GM15510 (cell line): ENCODE measurements around the gene MPV17.

ENCODE experiments used
- POLR2A ChIP-seq: IDR thresholded peaks from 3 replicates; pipeline ENCODE4 v1.6.1; 2011; ENCODE audit warnings: borderline replicate concordance; ENCODE audit not compliant: insufficient read length; ENCODE audit errors: extremely low read depth

MPV17 gene

DNA sequence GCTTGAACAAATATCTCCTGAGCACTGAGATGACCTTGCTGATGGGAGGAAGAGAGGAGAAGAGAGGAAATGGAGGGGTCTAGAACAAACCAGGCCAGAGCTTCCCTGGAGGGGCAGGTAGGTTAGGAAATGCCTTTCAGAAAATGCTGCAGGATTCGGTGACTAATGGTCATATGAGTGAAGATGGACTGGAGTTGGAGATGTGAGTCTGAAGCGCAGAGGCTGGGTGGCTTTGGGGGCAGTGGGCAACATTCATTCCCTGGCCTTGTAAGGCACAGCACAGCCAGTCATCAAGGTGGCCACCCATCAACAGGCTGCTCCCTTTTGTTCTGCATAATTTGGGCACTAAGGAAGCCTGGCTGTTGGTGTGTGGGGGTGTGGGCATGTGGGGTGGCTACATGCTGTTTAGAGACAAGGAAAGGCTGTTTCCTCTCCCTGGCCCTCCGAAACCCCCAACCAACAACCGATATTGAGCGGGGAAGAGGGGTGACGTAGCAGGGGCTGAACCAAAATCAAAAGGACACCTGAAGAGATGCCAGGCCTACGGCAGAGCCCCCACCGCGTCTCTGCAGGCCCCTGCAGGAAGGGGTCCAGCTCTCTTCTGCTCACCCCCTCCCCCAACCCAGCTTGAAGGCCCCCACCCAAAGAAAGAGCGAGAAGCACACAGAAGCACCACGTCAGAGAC, 61.5 kb downstream of the MPV17 start:
- no peak for TF ChIP-seq POLR2A
